HG02798 (cell line): ENCODE results near the gene FGFRL1.

Experiments used
- ATAC-seq: cut with Tn5 transposase; IDR thresholded peaks from one replicate; pipeline ENCODE4 v1.9.1; 2021; ENCODE audit warnings: mild to moderate bottlenecking; ENCODE audit not compliant: unreplicated experiment, poor library complexity

Gene FGFRL1

GRCh38 chr4:1021386-1022050 lies 10.1 kb downstream of the FGFRL1 start:
- peak; percentile 76 for ATAC-seq

GRCh38 chr4:1022051-1022738 lies 10.8 kb downstream of the FGFRL1 start:
- ATAC-seq: no peak

GRCh38 chr4:1022739-1023066 lies 11.3 kb downstream of the FGFRL1 start:
- no peak for ATAC-seq

GRCh38 chr4:1023075-1023640 lies 11.7 kb downstream of the FGFRL1 start:
- ATAC-seq: no peak

- ATAC-seq: no peak
These were observed 12.7 kb downstream of the FGFRL1 start for GRCh38 chr4:1023895-1024740.

GRCh38 chr4:1024882-1025545 lies 13.6 kb downstream of the FGFRL1 start:
- no peak for ATAC-seq

GRCh38 chr4:1026115-1026514 lies 14.7 kb downstream of the FGFRL1 start:
- peak; percentile 57 for ATAC-seq

GRCh38 chr4:1027219-1027914 lies 15.9 kb downstream of the FGFRL1 start:
- no peak for ATAC-seq

GRCh38 chr4:1027915-1028238 lies 16.5 kb downstream of the FGFRL1 start:
- ATAC-seq: no peak

- no peak for ATAC-seq
These were observed 17.3 kb downstream of the FGFRL1 start for GRCh38 chr4:1028574-1029220.

GRCh38 chr4:1029529-1029928 lies 18.1 kb downstream of the FGFRL1 start:
- ATAC-seq: no peak

GRCh38 chr4:1030031-1030430 lies 18.6 kb downstream of the FGFRL1 start:
- no peak for ATAC-seq

- no peak for ATAC-seq
These were observed 19.1 kb downstream of the FGFRL1 start for GRCh38 chr4:1030559-1030958.

- ATAC-seq: no peak
These were observed 19.9 kb downstream of the FGFRL1 start for GRCh38 chr4:1031346-1031745.

- ATAC-seq: no peak
These were observed 20.8 kb downstream of the FGFRL1 start for GRCh38 chr4:1031956-1032795.

- no peak for ATAC-seq
These were observed 21.4 kb downstream of the FGFRL1 start for GRCh38 chr4:1032861-1033260.

GRCh38 chr4:1033840-1034551 lies 22.6 kb downstream of the FGFRL1 start:
- ATAC-seq: no peak

GRCh38 chr4:1035510-1035909 lies 24.1 kb downstream of the FGFRL1 start:
- ATAC-seq: no peak
